ENCODE data around the gene LAPTM5. TPM values are rescaled to one million over a fixed set of nuclear protein-coding genes. Genes with fewer than 3 reads are reported as not detected.

LAPTM5 gene
- total RNA-seq, 6 donors from 2014 or later: 148 to 624 (median 225) TPM

DNA sequence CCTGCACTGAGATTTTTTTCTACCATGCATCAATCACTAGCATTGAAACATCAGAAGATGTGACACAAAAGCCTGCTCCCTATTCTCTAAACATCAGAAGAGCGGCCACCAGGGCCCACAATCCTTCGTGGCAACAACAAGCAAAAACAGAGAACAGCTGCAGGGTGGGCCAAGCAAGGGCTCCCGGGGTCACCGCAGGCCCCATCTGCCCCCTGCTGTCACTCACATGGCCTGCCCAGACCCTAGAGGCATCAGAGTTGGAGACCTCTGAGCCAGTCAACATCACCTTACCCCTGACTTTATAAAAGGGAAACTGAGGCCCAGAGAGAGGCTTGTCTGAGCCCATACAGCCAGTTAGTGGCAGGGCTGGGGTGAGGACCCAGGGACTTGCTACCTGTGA is 1.8 kb downstream of the LAPTM5 start:
- H3K4me1 ChIP-seq: peaks cover 14 to 58% (median 41%) of the 10 kb centered on the region in 4 donors
- peak overlapping the region; percentile 91 to 94 (median 92) for H3K27ac ChIP-seq
- H3K36me3 ChIP-seq: peaks cover 0 to 4% (median 0%) of the 10 kb centered on the region in 4 donors
- ATAC-seq (ENCODE audit: low FRiP score in 2 of 2) (no peak), DNase-seq (no peak)
- no peaks in the 10 kb centered on the region for H3K9me3 ChIP-seq
- H3K27me3 ChIP-seq: no peaks in the 10 kb centered on the region
- 51 to 92% methylated on average over 4 of the region's 4 CpGs for WGBS, 2 donors
- peak overlapping the region in 3 of 4 donors; percentile 49 to 58 (median 51) for H3K4me3 ChIP-seq
- no peak for TF ChIP-seq POLR2A (IDR thresholded peaks at IDR 0.05)
- TF ChIP-seq EP300 (IDR thresholded peaks at IDR 0.05): no peak
- no peak for TF ChIP-seq POLR2AphosphoS5 (IDR thresholded peaks at IDR 0.05)
- TF ChIP-seq, protein P1, sequence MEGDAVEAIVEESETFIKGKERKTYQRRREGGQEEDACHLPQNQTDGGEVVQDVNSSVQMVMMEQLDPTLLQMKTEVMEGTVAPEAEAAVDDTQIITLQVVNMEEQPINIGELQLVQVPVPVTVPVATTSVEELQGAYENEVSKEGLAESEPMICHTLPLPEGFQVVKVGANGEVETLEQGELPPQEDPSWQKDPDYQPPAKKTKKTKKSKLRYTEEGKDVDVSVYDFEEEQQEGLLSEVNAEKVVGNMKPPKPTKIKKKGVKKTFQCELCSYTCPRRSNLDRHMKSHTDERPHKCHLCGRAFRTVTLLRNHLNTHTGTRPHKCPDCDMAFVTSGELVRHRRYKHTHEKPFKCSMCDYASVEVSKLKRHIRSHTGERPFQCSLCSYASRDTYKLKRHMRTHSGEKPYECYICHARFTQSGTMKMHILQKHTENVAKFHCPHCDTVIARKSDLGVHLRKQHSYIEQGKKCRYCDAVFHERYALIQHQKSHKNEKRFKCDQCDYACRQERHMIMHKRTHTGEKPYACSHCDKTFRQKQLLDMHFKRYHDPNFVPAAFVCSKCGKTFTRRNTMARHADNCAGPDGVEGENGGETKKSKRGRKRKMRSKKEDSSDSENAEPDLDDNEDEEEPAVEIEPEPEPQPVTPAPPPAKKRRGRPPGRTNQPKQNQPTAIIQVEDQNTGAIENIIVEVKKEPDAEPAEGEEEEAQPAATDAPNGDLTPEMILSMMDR (IDR thresholded peaks at IDR 0.05): no peak

DNA sequence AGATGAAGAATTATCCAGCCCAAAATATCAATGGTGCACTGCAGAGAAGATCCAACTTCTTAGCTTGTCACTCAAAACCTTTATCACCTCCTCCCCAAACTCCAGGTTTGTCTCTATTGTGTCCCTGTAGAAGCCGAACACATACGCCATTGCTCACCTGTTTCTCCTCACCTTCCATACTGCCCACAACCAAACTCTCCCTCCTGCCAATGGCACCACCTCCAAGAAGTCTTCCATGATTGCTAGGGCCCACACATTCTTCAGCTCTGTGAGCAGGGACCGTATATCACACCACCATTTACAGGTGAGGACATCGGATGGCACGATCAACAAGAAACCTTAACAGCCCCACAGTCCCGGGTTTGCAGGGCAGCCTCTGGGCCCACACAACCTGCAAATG is 2.2 kb downstream of the LAPTM5 start:
- Histone ChIP-seq H3K4me3 (peak overlapping the region in 3 of 4 donors; percentile 49 to 58 (median 51)), H3K4me1 (peaks cover 14 to 58% (median 44%) of the 10 kb centered on the region in 4 donors), H3K27me3 (no peaks in the 10 kb centered on the region), H3K27ac (peak overlapping the region; percentile 91 to 94 (median 92)), H3K9me3 (no peaks in the 10 kb centered on the region), H3K36me3 (peaks cover 0 to 4% (median 0%) of the 10 kb centered on the region in 4 donors)
- no peak for TF ChIP-seq POLR2A (IDR thresholded peaks at IDR 0.05)
- TF ChIP-seq, protein P1 (IDR thresholded peaks at IDR 0.05): no peak
- TF ChIP-seq POLR2AphosphoS5 (IDR thresholded peaks at IDR 0.05): no peak
- TF ChIP-seq EP300 (IDR thresholded peaks at IDR 0.05): no peak
- no peak for ATAC-seq (ENCODE audit: low FRiP score in 2 of 2)
- no peak for DNase-seq
- WGBS, 2 donors: 80 to 95% methylated on average over 5 to 6 of the region's 6 CpGs

DNA sequence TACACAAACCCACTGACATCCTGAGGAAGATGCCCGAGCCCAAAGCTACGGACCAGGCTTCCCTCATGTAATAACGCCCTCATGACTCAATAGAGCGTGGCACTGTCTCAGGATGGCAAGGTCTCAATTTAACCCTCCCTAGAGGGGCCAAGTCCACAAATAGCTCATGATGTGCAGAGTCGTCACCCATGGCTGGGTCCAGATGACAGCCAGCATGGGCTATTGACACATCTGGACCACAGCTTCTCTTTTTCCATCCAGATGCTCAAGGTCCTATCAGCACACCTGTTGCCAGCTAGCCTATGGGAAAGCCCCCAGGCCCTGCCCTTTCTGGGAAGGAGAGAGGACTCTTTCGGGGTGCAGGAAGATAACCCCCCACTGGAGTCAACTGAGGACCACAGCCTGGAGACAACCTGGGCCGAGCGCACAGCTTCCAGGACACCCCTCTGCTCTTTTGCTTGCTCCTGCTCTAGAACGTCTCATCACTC is 2.8 kb downstream of the LAPTM5 start:
- 71 to 89% methylated on average over 6 to 9 of the region's 9 CpGs for WGBS, 2 donors
- TF ChIP-seq POLR2A (IDR thresholded peaks at IDR 0.05) (peak in 1 of 4 donors; percentile 36), POLR2AphosphoS5 (IDR thresholded peaks at IDR 0.05) (peak; percentile 28 to 51), EP300 (IDR thresholded peaks at IDR 0.05) (peak in 1 of 4 donors; percentile 37)
- TF ChIP-seq, protein P1 (IDR thresholded peaks at IDR 0.05): no peak
- no peaks in the 10 kb centered on the region for H3K9me3 ChIP-seq
- H3K27ac ChIP-seq: peak overlapping the region; percentile 91 to 94 (median 92)
- ATAC-seq (ENCODE audit: low FRiP score in 2 of 2) (peak in 1 of 2 donors; percentile 7), DNase-seq (peak in 1 of 2 donors; percentile 61)
- H3K36me3 ChIP-seq: peaks cover 0 to 4% (median 0%) of the 10 kb centered on the region in 4 donors
- peak overlapping the region in 3 of 4 donors; percentile 49 to 58 (median 51) for H3K4me3 ChIP-seq
- H3K4me1 ChIP-seq: peaks cover 14 to 64% (median 48%) of the 10 kb centered on the region in 4 donors
- no peaks in the 10 kb centered on the region for H3K27me3 ChIP-seq

DNA sequence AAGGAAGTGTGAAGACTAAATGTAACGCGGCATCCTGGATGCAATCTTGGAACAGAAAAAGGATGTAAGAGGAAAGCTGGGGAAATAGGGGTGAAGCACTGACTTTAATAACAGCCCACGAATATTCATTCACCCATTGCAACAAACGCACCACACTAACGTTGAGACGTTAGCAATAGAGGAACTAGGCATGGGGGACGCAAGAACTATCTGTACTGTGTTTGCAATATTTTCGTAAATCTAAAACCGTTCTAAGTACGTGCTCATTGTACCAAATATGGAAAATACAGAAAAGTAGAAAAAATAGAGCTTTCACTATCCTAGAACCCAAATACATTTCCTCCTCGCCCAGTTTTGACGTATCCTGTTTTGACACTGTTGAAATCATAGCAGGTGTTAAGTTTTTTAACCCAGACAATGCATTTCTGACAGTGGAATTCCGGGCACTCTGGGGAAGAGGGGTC is 3.9 kb downstream of the LAPTM5 start:
- Histone ChIP-seq H3K27ac (peak overlapping the region; percentile 91 to 94 (median 92)), H3K27me3 (no peaks in the 10 kb centered on the region), H3K36me3 (peaks cover 0 to 4% (median 0%) of the 10 kb centered on the region in 4 donors), H3K9me3 (no peaks in the 10 kb centered on the region), H3K4me3 (peak overlapping the region in 3 of 4 donors; percentile 49 to 58 (median 51)), H3K4me1 (peaks cover 21 to 69% (median 48%) of the 10 kb centered on the region in 4 donors)
- ATAC-seq (ENCODE audit: low FRiP score in 2 of 2) (peak in 1 of 2 donors; percentile 3), DNase-seq (no peak)
- peak; percentile 41 to 69 for TF ChIP-seq POLR2AphosphoS5 (IDR thresholded peaks at IDR 0.05)
- peak in 1 of 4 donors; percentile 57 for TF ChIP-seq POLR2A (IDR thresholded peaks at IDR 0.05)
- TF ChIP-seq EP300 (IDR thresholded peaks at IDR 0.05): peak; percentile 58 to 91 (median 76)
- TF ChIP-seq, protein P1 (IDR thresholded peaks at IDR 0.05): no peak
- WGBS, 2 donors: 60 to 63% methylated on average over 13 of the region's 13 CpGs

Measured in upper lobe of left lung (tissue), 6 donors.